Mesendoderm (in vitro differentiated cells): Measurements from ENCODE around the gene CALM3.
"Not testable (repeated sequence)": the region's sequence is repeated elsewhere in the genome, so short reads cannot be mapped to it uniquely, and the experiment has no call there.

Source experiments
- DNase-seq: peaks from one replicate; pipeline ENCODE4 v3.0.0; 2013
- H2AK5ac ChIP-seq: 2 replicates; pipeline ENCODE4 v1.6.1; 2013; ENCODE audit warnings: low read length, inconsistent platforms
- H2BK120ac ChIP-seq: 2 replicates; pipeline ENCODE4 v1.6.1; 2013; ENCODE audit warnings: low read depth, mild to moderate bottlenecking, low read length, moderate library complexity, mixed read lengths
- H2BK15ac ChIP-seq: replicated peaks from 2 replicates; pipeline ENCODE4 v1.6.1; 2013; ENCODE audit warnings: low read depth, mild to moderate bottlenecking, moderate library complexity
- H2BK5ac ChIP-seq: 2 replicates; pipeline ENCODE4 v1.6.1; 2013; ENCODE audit warnings: low read length, inconsistent platforms
- H3K18ac ChIP-seq: 2 replicates; pipeline ENCODE4 v1.6.1; 2013; ENCODE audit warnings: mild to moderate bottlenecking, low read length, mixed read lengths
- H3K23ac ChIP-seq: one replicate; pipeline ENCODE4 v1.6.1; 2013; ENCODE audit warnings: low read length
- H3K27ac ChIP-seq: 2 replicates; pipeline ENCODE4 v1.5.1; 2013; ENCODE audit warnings: low read depth, mild to moderate bottlenecking, inconsistent platforms, low read length, moderate library complexity
- H3K27me3 ChIP-seq: 2 replicates; pipeline ENCODE4 v1.6.1; 2013; ENCODE audit warnings: low read length, control low read depth, mild to moderate bottlenecking, inconsistent platforms; ENCODE audit not compliant: insufficient read depth, poor library complexity
- H3K36me3 ChIP-seq: 2 replicates; pipeline ENCODE4 v1.6.1; 2013; ENCODE audit warnings: low read length, inconsistent platforms; ENCODE audit not compliant: control insufficient read depth, insufficient read depth
- H3K4ac ChIP-seq: one replicate; pipeline ENCODE4 v1.6.1; 2013; ENCODE audit warnings: low read depth, mild to moderate bottlenecking, low read length, moderate library complexity
- H3K4me1 ChIP-seq: 2 replicates; pipeline ENCODE4 v1.6.1; 2013; ENCODE audit warnings: low read depth, low read length, inconsistent platforms; ENCODE audit not compliant: control insufficient read depth
- H3K4me2 ChIP-seq: 2 replicates; pipeline ENCODE4 v1.6.1; 2013; ENCODE audit warnings: low read length
- H3K4me3 ChIP-seq: 2 replicates; pipeline ENCODE4 v1.5.1; 2013; ENCODE audit warnings: mild to moderate bottlenecking, low read length
- H3K56ac ChIP-seq: one replicate; pipeline ENCODE4 v1.6.1; 2013; ENCODE audit warnings: low read length
- H3K79me1 ChIP-seq: 2 replicates; pipeline ENCODE4 v1.6.1; 2013; ENCODE audit warnings: low read length, inconsistent platforms
- H3K79me2 ChIP-seq: 2 replicates; pipeline ENCODE4 v1.6.1; 2013; ENCODE audit warnings: mild to moderate bottlenecking, low read length; ENCODE audit not compliant: control insufficient read depth, insufficient read depth
- H3K9ac ChIP-seq: 2 replicates; pipeline ENCODE4 v1.6.1; 2013; ENCODE audit warnings: low read length, inconsistent platforms
- H4K5ac ChIP-seq: one replicate; pipeline ENCODE4 v1.6.1; 2013; ENCODE audit warnings: low read length
- H4K8ac ChIP-seq: one replicate; pipeline ENCODE4 v1.6.1; 2013; ENCODE audit warnings: low read depth, mild to moderate bottlenecking, control low read depth, low read length, moderate library complexity
- WGBS: extraction: QIAGEN DNeasy Blood & Tissue Kit; methylation state at CpG from one replicate; pipeline ENCODE4 v1.1.7; 2013; ENCODE audit warnings: low lambda C conversion rate, missing lambda C conversion rate; ENCODE audit not compliant: insufficient coverage; ENCODE audit errors: extremely low coverage; 5-methylcytosine and 5-hydroxymethylcytosine counted together

The CALM3 gene

DNA sequence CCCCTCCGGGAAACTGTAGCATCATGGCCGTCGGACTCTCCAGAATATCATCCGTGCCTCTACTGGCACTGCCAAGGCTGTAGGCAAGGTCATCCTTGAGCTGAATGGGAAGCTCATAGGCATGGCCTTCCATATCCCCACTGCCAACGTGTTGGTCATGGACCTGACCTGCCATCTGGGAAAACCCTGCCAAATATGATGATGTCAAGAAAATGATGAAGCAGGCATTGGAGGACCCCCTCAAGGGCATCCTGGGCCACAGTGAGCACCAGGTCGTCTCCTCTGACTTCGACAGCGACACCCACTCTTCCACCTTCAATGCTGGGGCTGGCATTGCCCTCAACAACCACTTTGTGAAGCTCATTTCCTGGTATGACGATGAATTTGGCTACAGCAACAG lies 41.9 kb upstream of the CALM3 start:
- Histone ChIP-seq H3K23ac (no peak overlapping the region), H3K56ac (no peak overlapping the region), H3K79me2 (no peaks in the 10 kb centered on the region), H3K27me3 (no peaks in the 10 kb centered on the region), H3K4me1 (no peaks in the 10 kb centered on the region), H2BK120ac (no peak overlapping the region), H2BK5ac (no peak overlapping the region), H3K4ac (no peak overlapping the region), H2BK15ac (no peak overlapping the region), H3K27ac (no peak overlapping the region), H4K8ac (no peak overlapping the region), H3K36me3 (no peaks in the 10 kb centered on the region), H3K18ac (no peak overlapping the region), H2AK5ac (no peak overlapping the region), H3K79me1 (no peaks in the 10 kb centered on the region), H4K5ac (no peak overlapping the region), H3K4me3 (no peak overlapping the region), H3K4me2 (no peak overlapping the region), H3K9ac (no peak overlapping the region)
- WGBS, result no CpG with 5 or more reads among the region's 9 CpGs
- DNase-seq, result no peak

DNA sequence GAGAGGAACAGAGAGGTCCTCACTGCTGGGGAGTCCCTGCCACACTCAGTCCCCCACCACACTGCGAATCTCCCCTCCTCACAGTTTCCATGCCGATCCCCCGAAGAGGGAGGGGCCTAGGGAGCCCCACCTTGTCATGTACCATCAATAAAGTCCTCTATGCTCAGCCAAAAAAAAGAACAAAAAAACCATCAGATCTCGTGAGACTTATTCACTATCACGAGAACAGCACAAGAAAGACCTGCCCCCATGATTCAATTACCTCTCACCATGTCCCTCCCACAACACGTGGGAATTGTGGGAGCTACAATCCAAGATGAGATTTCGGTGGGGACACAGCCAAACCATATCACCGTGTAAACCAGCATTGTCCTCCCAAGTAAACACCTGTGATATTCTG lies 41.5 kb upstream of the CALM3 start:
- not testable (repeated sequence) for H3K56ac ChIP-seq, H3K4me1 ChIP-seq, H3K36me3 ChIP-seq, H4K5ac ChIP-seq, H2AK5ac ChIP-seq, H4K8ac ChIP-seq, H2BK15ac ChIP-seq, H3K27me3 ChIP-seq, H3K18ac ChIP-seq, H3K79me2 ChIP-seq, H3K4me3 ChIP-seq, H3K79me1 ChIP-seq, H3K23ac ChIP-seq, H3K4me2 ChIP-seq, H3K4ac ChIP-seq, H3K27ac ChIP-seq, H2BK5ac ChIP-seq, H2BK120ac ChIP-seq, H3K9ac ChIP-seq, DNase-seq
- no CpG with 5 or more reads among the region's 8 CpGs for WGBS

DNA sequence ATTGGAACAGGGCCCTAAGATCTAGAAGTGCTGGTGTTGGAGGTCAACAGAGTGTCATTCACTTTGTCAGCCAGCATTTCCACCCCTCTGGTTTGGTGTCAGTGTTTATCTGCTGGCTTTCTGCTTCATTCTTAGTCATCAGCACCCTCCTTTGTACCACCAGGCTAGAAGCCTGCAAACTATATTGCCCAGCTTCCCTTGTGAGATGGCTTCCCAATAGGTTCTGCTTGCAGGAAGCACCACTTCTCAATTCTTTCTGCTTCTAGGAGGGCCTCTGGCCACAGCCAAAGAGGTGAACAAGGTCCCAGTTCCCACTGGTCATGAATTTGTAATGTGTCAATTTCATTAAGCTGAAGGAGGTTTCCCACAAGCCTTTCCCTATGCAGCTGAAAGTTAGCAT lies 36.4 kb upstream of the CALM3 start:
- Histone ChIP-seq H3K27me3 (no peaks in the 10 kb centered on the region), H3K36me3 (no peaks in the 10 kb centered on the region), H2BK15ac (no peak overlapping the region), H4K8ac (no peak overlapping the region), H3K9ac (no peak overlapping the region), H2AK5ac (no peak overlapping the region), H3K4me1 (no peaks in the 10 kb centered on the region), H3K79me1 (no peaks in the 10 kb centered on the region), H2BK120ac (no peak overlapping the region), H3K4me2 (no peak overlapping the region), H3K79me2 (no peaks in the 10 kb centered on the region), H3K4ac (no peak overlapping the region), H3K18ac (no peak overlapping the region), H3K4me3 (no peak overlapping the region), H3K23ac (no peak overlapping the region), H3K56ac (no peak overlapping the region), H3K27ac (no peak overlapping the region), H2BK5ac (no peak overlapping the region), H4K5ac (no peak overlapping the region)
- no peak for DNase-seq

DNA sequence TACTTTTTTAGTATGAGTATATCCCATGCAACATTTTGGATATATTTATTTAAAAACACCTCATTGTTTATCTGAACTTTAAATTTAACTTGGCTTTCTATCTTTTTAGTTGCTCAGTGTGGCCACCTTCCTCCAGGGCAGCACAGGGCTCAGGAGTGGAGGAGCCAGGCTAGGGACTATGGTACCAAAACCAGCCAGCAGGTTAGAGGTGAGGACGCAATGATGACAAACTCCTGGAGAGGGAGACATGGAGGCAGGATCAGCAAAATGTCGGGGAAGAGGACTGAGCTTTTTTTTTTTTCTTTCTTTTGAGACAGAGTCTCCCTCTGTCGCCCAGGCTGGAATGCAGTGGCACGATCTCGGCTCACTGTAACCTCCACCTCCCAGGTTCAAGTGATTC lies 29.6 kb upstream of the CALM3 start:
- DNase-seq, result peak; percentile 95
- Histone ChIP-seq H2BK120ac (no peak overlapping the region), H3K4me3 (no peak overlapping the region), H2AK5ac (no peak overlapping the region), H2BK5ac (no peak overlapping the region), H3K27me3 (no peaks in the 10 kb centered on the region), H3K56ac (no peak overlapping the region), H3K27ac (no peak overlapping the region), H2BK15ac (no peak overlapping the region), H4K8ac (no peak overlapping the region), H3K4me2 (no peak overlapping the region), H3K9ac (no peak overlapping the region), H4K5ac (no peak overlapping the region), H3K23ac (no peak overlapping the region), H3K4me1 (peaks cover 4% of the 10 kb centered on the region), H3K79me1 (no peaks in the 10 kb centered on the region), H3K36me3 (no peaks in the 10 kb centered on the region), H3K79me2 (no peaks in the 10 kb centered on the region), H3K18ac (no peak overlapping the region), H3K4ac (no peak overlapping the region)
- WGBS, result no CpG with 5 or more reads among the region's 5 CpGs

DNA sequence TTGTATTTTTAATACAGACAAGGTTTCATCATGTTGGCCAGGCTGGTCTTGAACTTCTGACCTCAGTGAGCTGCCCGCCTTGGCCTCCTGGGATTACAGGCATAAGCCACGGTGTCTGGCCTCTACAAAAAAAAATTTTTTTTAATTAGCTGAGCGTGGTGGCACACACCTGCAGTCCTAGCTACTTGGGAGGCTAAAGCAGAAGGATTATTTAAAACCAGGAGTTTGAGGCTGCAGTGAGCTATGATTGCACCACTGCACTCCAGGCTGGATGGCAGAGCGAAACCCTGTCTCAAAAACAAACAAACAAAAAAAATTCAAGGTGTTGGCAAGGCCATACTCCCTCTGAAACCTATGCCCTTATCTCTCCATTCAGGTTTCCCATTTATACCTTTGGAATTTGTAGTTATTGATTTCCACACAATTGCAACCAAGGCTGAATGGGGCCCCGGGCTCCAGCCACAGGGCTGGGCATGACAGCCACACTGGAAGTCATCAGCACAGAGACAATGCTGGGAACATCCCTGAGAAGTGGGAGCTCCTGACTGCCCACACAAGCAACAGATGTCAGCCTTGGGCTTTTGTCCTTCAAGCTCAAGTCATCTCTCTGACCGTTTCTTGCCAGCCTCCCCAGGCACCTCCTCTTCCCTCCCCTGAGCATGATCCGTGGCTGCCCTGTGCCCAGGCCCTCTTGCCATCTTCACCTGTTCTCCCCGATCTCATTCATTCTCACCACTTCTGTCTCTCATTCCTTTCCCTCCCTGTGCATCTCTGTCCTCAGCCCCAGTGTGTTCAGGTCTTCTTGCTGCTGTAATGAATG lies 27.2 kb upstream of the CALM3 start:
- Histone ChIP-seq H2BK120ac (no peak overlapping the region), H3K36me3 (no peaks in the 10 kb centered on the region), H2BK15ac (no peak overlapping the region), H3K23ac (peak overlapping the region; percentile 33), H2AK5ac (peak overlapping the region; percentile 9), H2BK5ac (peak overlapping the region; percentile 49), H4K8ac (no peak overlapping the region), H3K4me3 (no peak overlapping the region), H3K4ac (no peak overlapping the region), H3K79me1 (no peaks in the 10 kb centered on the region), H3K4me1 (peaks cover 7% of the 10 kb centered on the region), H3K4me2 (no peak overlapping the region), H3K18ac (no peak overlapping the region), H3K27ac (peak overlapping the region; percentile 25), H3K79me2 (no peaks in the 10 kb centered on the region), H3K27me3 (no peaks in the 10 kb centered on the region), H3K9ac (peak overlapping the region; percentile 44), H3K56ac (peak overlapping the region; percentile 53), H4K5ac (no peak overlapping the region)
- no CpG with 5 or more reads among the region's 8 CpGs for WGBS
- peak; percentile 9 for DNase-seq

DNA sequence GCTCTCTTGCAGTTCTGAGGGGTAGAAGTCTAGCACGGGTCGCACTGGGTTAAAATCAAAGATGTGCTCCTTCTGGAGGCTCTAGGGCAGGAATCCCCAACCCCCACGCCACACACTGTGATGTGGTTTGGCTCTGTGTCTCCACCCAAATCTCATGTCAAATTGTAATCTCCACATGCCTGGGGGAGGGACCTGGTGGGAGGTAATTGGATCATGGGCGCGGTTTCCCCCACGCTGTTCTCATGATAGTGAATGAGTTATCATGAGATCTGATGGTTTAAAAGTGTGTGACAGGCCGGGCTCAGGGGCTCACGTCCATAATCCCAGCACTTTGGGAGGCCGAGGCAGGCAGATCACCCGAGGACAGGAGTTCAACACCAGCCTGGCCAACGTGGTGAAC lies 26.6 kb upstream of the CALM3 start:
- Histone ChIP-seq H2BK120ac (no peak overlapping the region), H3K79me2 (no peaks in the 10 kb centered on the region), H3K4me3 (no peak overlapping the region), H3K27me3 (no peaks in the 10 kb centered on the region), H4K5ac (no peak overlapping the region), H3K23ac (no peak overlapping the region), H3K18ac (no peak overlapping the region), H3K36me3 (no peaks in the 10 kb centered on the region), H3K27ac (no peak overlapping the region), H3K4me1 (peaks cover 7% of the 10 kb centered on the region), H3K4me2 (no peak overlapping the region), H3K79me1 (no peaks in the 10 kb centered on the region), H3K4ac (no peak overlapping the region), H3K56ac (peak overlapping the region; percentile 53), H2AK5ac (no peak overlapping the region), H2BK15ac (no peak overlapping the region), H3K9ac (no peak overlapping the region), H4K8ac (no peak overlapping the region), H2BK5ac (peak overlapping the region; percentile 49)
- WGBS, result no CpG with 5 or more reads among the region's 11 CpGs
- DNase-seq, result peak; percentile 82
